Mucosa of gallbladder (tissue), 1 donor: ENCODE data around the gene PTPRK. TPM values are rescaled to one million over a fixed set of nuclear protein-coding genes. Genes with fewer than 3 reads are reported as not detected.

ENCODE experiments used
- DNase-seq: peaks from one replicate; pipeline ENCODE4 v3.0.0-alpha.2; 2020; ENCODE audit warnings: low spot score
- total RNA-seq: library from RNA; stranded (reverse); gene quantifications from one replicate; pipeline ENCODE4 v1.2.1, GENCODE V29; 2021
- donor health status: DM: no; HTN: no; CAD: no.

PTPRK gene
- total RNA-seq, 1 donor from 2014 or later = 209 TPM

DNA sequence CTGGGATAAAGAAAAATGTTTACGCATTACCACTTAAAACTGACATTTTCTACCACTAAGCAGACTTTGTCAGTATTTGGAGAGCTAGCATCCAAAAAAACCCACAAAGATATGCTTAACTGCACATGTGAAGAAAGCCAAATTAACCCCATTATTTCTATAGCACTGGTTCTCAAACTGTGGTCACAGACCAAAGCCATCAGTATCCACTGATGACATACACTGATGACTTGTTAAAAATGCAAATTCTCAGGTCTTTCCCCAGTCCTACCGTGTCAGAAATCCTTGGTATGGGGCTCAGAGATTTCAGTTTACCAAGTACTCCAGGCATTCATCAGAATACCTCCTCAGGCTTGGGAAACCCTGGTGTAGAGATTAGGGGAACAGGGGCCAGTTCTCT, 230.2 kb downstream of the PTPRK start:
- DNase-seq = no peak

DNA sequence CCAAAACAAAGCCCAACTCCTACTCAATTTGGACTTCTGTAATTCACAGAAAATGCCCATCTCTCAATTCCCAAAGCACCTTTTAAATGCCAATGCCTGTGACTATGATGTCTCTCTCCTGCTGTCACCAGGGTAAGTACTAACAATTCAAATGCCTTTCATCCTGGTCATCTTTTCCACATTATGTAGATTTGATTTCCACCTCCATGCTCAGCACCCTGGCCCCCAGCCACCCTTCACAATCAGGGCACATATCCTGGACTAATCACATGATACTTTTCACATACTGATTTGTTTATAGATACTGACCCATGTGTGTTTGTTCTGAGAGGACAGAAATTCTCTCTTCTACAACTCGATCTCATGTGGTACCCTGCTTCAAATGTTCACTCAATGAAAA, 236.3 kb downstream of the PTPRK start:
- no peak for DNase-seq

DNA sequence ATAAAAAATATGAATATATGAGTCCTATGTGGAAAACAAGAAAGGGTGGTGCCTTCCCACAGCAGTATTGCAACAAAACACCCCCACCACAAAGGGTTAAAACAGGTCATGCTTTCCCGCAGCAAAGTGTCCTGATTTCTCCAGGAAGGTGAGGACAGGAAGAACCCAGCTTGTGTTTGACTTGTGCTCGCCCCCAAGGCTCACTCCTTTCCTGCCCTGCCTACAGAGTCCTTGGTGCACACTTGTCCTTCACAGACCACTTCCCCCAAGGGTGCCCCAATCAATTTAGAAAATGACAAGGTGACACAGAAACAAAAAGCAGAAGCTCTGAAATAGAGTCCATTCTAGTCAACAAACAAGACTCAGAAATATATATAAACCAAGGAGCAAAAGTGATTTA, 237.4 kb downstream of the PTPRK start:
- DNase-seq = no peak

DNA sequence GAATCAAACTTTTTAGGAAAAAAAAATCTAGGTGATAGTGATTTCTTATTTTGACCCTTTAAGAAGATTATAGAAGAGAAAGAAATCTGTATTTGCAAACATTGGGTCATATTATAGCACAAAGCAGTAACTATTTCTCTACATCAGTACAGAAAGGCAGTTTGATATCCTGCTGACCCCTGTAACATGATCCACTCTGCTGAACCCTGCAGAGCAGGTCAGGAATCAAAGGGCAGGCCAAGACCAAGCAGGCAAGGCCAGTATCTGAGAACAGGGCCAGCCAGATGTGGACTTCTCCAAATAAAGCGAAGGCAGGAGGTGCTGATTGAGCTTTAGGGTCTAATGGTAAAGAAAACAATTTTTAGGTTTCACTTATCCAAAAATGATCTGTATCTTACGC, 239.4 kb downstream of the PTPRK start:
- DNase-seq = no peak

DNA sequence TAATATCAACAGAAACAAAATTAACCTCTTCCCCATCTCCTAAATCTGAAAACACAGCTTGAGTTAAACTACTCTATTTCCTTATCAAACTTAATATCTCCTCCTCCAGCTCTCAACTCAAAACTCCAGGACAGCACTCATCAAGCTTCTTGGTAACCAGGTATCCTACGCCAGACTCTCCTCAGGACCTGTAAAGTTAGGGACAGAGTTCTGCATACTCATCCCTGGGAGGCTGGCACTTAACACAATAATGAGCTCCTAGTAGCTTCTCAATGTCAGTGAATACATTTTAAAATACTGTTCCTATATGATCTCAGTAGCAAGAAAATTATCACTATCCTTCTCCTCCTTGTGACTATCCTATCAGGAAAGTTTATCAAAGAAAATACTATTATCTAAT, 240.3 kb downstream of the PTPRK start:
- DNase-seq = no peak

DNA sequence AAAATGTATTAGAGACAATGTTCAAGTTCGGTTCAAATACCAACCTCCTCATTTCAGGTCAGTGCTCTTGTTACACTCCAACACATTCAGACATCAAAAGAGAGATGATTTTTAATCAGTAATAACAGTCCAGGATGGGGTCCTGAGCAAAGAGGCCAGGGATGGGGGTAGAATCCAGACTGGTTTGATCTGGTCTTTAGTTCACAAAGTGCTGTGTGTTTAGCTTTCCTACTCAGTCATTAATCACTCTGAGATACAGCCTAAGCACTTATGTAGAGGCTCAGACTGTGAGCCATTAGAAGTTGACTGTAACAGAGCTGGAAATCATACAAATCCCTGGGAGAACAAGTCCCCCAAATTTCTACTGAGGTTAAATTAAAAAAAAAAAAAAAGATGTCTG, 241.6 kb downstream of the PTPRK start:
- DNase-seq = no peak

DNA sequence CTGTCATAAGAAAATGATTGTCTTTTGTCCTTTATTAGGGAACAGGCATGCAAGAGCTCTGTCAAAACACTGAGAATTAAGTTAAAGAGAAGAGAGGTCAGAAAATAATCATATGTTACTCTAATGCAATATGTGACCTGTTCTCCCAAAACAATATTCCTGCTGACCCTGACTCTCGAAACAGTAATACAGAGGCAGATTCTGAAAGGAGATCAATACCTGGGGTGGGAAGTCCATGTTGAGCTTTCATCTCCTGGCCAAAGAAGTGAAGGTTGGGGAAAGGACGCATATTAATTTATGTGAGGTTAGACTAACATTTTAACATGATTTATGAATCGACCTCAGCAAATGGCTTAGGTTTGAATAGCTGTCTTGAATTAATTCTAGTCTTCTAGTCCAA, 243.0 kb downstream of the PTPRK start:
- no peak for DNase-seq

DNA sequence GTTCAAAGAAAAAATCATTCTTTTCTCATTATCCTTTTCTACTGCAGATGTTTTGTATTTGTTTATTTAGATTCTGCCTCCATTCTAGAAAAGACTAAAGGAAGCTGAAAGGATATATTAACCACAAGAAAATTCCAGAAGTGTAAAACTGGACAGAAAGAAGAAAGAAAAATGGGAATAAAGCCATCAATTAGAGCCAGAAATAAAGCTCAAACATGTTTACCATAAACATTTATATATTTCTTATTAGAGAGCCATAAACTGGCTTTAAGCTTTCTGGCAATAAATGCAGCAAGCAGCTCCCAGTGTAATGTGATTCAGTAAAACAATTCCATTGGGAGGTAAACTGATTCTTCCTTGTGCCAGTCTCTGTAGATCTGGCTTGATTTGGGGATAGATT, 244.1 kb downstream of the PTPRK start:
- no peak for DNase-seq

DNA sequence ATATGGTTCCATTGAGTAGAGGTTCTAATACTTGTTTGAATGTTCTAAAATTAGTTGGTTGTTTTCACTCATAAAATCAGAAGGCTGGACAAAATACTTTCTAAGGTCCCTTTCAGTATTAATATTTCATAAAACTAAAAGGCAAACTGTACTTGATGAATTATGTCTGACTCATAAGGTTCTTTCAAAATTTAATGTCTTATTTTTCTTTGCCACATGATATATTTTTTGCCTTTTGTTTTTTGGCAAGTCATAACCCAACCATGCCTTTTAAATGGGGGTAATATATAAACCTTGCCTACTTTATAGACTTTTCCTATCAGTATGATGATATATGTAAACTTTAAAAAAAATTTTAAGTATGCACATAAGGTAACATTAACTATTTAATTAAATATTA, 244.7 kb downstream of the PTPRK start:
- DNase-seq = no peak

DNA sequence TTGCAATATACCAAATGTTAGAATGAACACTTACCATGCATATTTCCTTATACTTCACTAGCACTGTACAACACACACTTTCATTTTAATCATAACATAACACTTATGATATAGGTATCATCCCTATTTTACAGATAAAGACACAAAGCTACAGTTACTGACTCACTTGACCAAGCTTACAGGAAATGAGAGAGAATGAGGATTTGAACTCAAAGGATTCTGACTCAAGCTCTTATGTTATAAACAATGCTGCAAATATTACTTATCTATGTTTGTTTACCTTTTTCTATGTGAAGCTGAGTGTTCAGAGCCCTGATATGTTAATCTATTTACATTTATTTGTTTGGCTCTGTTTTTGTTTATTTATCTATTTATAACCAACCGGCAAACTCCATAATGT, 245.4 kb downstream of the PTPRK start:
- no peak for DNase-seq

DNA sequence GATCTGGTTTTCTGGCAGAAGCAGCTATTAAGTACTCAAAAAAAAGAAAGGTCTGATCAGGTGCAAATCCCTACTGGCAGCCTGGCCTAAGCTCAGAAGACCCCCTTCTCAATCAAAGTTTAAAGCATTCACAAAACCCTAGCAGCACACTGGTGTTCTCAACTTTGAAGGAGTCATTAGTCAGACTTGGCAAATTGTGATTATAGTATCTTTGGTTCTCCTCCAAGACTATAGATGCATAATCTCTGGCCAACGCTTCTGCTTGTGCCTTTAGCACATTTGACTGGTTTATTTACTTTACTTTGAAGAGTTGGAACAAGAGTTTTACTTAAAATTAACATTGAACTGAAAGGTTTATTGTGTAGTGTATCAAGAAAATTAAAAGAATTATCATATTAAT, 248.9 kb downstream of the PTPRK start:
- DNase-seq = no peak

DNA sequence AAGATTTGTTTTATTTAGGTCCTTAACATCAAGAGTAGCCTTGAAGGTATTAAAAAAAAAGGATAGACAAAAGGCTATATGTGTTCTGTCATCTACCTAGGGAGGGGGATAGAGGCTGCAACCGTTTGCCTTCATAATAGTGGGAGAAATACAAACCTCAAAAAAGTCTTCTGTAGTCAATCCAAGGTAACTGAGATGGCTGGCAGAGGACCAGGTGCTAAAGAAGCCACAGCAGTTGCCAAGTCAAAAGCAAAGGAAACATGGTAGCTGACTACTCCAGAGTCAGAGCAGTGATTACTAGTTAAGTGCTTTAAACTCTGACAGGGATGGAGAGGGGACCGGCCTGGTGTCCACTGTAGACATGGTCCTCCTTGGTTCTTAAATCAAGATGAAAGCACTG, 249.4 kb downstream of the PTPRK start:
- no peak for DNase-seq

DNA sequence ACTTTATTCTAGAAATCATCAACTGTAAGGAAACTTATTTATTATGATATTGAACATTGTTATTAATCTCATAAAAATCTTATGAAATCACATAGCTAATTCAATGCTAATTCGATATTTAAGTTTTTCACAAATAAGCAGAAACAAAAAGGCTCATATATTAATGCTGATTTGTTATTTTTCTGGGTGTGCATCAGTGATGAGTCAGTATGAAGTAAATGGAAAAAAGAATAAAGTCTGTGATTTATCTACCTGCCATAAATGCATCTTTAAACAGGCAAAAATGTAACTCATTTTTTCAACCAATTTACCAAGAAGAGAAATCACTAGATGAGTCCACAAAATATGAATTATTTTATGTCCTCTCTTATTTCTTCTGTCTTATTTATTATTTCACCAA, 253.5 kb downstream of the PTPRK start:
- no peak for DNase-seq

DNA sequence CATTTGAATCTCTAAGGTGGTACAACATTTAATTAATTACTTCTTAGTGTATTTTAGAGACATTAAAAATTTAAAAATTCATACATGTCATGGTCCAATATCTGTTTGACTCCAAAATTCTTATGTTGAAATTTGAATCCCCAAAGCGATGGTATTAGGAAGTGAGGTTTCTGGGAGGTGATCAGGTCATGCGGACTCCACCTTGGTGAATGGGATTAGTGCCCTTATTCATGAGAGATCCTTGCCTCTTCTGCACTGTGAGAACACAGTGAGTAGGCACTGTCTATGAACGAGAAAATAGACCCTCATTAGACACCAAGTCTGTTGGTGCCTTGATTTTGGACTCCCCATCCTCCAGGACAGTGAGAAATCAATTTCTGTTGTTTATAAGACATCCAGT, 254.7 kb downstream of the PTPRK start:
- DNase-seq = no peak

DNA sequence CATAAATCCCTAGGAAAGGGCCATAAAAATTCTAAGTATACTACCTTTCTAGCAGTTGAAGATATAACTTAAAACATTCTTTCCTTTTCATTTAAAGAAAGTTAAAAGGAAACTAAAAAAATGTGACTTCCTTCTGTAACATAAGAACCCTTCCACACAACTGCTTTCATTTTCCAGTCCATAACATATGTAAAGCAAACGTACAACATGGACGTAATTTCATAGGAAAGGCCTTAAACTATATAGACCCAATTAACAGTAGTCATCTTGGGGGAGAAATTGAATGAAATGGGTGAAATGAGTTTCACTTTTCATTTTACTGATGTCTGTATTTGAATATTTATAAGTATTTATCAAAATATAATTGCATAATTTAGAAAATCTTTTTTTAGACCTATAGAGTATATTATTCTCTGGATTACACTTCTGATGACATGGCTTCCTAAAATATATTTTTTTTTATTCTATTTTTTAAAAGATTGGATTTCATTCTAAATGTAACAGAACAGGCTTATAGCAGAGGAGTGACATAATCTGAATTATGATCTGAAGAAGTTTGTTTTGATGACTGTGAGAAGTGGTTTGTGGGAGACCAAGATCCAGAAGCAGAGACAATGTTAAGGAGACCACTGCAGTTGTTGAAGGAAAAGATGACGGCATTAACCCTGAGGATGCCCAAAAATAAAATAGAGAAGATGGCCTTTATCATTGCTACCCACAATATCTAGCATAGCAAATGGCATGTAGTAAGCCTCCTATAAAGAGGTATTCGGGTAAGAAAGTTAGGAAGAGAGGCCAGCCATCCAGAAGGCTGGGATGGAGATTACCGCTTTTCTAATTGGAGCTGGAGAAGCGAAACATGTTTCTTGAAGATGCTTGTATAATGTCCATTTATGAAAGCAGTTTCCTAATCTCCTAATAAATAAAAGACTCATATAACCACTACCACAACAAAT, 260.4 kb downstream of the PTPRK start:
- DNase-seq = no peak

DNA sequence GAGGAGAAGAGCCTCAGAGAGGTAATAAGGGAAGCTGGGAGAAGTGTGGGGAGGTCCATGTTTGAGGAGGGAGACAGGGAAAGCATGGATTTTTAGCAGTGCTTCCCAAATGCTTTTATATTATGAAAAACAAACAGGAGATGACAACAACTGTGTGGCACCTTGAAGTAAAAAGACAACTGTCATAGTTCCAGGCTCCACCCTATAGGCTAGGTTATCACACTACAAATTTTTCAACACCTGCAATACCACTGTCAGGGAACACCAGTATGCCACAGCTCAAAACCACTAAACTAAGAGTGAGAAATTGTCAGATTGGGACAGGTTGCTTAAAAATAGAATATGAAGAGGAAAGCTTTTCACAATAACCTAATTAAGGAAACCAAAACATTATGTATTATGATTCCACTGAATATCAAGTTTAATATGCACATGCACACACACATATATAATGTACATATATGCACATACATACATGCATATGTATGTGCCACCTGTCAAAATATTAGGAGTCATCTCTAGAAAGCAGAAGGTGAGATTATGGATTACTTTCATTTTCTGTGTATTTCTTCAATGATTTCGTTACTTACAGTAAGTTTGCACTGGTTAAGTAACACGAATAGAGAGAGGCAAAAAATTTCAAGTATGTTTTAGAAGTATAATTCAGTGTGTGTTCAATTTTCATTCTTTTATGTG, 261.2 kb downstream of the PTPRK start:
- no peak for DNase-seq

DNA sequence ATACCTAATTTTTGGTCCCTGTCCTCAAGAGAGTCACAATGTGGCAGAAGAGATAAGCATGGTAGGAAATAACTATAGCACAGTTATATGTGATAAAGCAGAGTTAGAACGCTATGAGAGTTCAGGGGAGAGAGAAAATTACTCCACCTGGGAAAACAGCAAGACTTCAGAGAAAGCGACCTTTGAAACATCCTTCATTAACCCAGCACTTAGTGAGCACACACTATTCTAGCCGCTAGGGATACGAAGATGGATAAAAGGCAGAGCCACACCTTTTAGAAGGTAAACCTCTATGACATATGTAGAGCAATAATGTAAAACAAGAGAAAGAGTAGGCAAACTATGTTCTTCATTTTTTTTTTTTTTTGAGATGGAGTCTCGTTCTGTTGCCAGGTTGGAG, 264.3 kb downstream of the PTPRK start:
- no peak for DNase-seq

DNA sequence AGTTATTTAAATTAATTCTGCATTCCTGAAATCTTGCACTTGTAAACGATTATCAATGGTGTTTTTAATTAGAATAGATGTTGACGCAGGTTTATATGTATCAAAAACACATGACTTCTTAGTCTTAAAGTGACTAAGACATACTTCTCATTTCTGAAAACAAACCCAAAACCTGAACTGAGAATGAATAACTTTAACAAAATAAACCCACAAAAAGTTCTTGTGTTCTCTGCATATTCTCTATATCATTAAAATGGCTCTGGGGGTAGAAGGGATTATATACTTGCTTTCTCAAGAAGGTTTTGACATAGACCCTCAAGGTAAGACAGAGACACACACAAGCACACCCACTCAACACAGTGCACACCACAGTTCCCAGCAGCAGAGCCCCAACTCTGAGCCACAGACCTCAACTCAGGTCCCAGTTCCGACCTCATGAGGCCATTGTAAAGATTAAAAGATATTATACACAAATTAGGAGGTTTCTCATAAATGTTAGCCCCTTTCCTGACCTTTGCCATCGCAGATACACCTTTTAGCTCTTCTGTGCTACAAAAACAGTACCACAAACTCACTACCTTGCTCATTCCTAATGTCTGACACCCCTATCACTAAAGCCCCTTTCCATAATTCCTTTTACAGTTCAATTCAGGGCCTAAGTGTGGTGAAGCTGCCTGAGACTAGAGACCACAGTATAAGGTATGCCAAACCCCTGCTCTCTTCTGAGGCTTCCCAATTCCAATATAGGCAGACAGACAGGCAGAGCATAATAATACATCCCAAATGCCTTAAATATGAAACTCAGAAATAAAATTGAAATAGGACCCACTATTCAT, 267.8 kb downstream of the PTPRK start:
- DNase-seq = no peak

DNA sequence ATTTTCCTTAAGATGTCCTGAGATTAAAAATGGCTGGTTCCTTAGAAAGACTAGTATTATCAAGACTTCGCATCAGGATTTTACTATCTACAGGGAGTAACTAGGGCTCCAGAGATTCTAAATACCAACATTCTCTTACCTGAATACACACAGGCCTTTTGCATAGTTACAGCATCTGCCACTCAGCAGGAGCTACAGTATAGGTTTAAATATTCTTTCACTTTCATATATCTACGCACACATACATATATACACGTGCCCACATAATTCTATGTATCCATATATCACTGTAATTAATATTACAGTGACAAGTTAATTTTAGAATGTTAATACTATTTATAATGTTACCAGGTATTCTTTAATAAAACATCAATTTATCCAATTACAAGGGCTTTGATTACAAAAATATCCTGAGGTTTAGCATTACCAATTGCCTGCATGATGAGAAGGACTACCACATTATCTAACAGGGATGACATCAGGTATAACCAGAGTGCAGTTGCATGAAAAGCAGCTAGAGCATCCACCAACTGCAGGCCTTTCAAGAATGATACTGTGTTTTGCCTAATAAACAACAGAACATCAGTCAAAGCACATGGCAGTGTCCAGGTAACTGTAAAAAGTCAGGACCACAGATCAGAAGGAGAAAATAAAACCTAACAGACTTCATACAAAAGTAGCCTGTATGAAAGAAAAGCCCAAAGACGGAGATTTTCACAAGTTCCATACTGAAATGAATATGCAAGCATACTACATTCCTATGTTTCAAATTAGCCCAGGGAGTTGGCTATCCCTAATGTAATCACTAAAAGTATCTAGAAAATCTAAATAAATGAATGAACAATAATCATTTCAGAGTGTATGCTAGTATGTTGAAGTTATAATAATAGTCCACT, 268.7 kb downstream of the PTPRK start:
- DNase-seq = no peak

DNA sequence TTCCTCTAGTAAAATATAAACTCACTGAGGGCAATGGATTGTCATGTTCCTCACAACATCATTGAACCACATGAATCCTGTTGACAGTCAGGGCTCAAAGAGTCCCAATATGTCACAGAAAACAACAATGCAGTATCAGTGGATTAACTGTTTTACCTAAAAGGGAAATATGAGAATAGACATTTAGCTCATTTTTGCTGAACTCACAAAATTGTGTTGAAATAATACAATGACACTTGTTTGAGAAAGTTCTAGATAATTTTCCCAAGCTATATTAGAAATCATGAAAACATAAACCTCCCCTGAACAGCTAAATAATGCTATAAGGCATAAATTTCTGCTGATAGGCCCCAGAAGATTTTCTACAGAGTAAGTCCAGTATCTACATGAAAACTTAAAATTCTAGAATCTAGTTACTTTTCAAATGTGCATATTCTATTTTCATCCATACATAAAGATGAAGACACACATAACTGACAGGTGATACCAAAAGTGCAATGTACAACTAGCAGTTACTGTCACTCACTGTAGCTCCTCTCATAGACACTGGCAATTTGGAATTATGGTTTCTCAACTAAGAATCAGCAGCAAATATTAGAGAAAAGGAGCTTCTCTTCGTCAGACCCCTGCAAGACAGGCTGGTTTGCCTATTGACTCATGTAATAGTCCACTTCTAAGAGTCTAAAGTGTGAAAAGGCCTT, 269.9 kb downstream of the PTPRK start:
- no peak for DNase-seq

DNA sequence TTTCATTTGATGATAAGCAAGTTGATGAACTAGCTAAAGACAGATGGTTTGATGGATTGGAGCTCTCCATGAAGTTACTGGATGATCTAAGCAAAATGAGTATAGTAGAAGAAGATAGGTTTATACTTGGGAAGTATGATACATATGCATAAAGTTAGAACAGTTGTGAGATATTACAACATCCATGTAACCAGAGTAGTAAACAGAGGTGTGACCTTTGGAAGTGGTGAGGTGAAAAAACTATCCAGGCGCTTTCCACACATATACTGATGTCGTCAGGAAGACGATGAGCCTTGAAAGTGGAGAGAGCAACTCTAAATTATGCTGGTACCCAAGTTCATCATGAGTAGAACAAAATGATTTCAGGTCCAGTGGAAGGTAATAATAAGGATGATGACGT, 271.0 kb downstream of the PTPRK start:
- DNase-seq = no peak
